H1 (cell line): ENCODE data around the gene COA1. TPM values are rescaled to one million over a fixed set of nuclear protein-coding genes. Genes with fewer than 3 reads are reported as not detected.

Experiments
- CTCF ChIA-PET: fragments of 300-600 bp; sonication (Branson Sonifier 250); formaldehyde crosslinking; loops from one replicate; lab custom pipeline; 2021; ENCODE audit not compliant: partially characterized antibody; lab: Charles Lee
- POLR2A ChIA-PET: fragments of 300-600 bp; sonication (Branson Sonifier 250); formaldehyde crosslinking; loops from one replicate; lab custom pipeline; 2021; ENCODE audit warnings: inconsistent platforms; ENCODE audit not compliant: partially characterized antibody; lab: Charles Lee
- DNase-seq, 2 experiments: peaks; one replicate each; pipeline versions ENCODE4 v3.0.0 to v3.0.0-alpha.2; 2010 to 2022; ENCODE audit warnings: low spot score in 2 of 2, low read depth in 1 of 2, mixed read lengths in 1 of 2
- FAIRE-seq: peaks from 2 replicates; lab custom pipeline; 2011; peaks lifted over from hg19 to GRCh38; lab: Jason Lieb, UNC
- H2AFZ ChIP-seq: 2 replicates; pipeline ENCODE4 v1.8.1; 2012; ENCODE audit warnings: low read length, inconsistent platforms
- H2AK5ac ChIP-seq: 2 replicates; pipeline ENCODE4 v1.6.1; 2013; ENCODE audit warnings: low read depth, low read length
- H2BK120ac ChIP-seq: replicated peaks from 2 replicates; pipeline ENCODE3; 2013; ENCODE audit warnings: low read depth, low read length, inconsistent platforms
- H2BK12ac ChIP-seq: 2 replicates; pipeline ENCODE4 v1.6.1; 2013; ENCODE audit warnings: low read depth, low read length
- H2BK15ac ChIP-seq: 2 replicates; pipeline ENCODE4 v1.6.1; 2013; ENCODE audit warnings: low read length
- H2BK20ac ChIP-seq: 2 replicates; pipeline ENCODE4 v1.6.1; 2013; ENCODE audit warnings: low read length
- H2BK5ac ChIP-seq: 2 replicates; pipeline ENCODE4 v1.6.1; 2013; ENCODE audit warnings: low read depth, low read length
- H3K14ac ChIP-seq: 2 replicates; pipeline ENCODE4 v1.6.1; 2013; ENCODE audit warnings: inconsistent platforms; ENCODE audit not compliant: insufficient read length
- H3K18ac ChIP-seq: 2 replicates; pipeline ENCODE4 v1.6.1; 2013; ENCODE audit warnings: low read length; ENCODE audit errors: extremely low read depth
- H3K23ac ChIP-seq: 2 replicates; pipeline ENCODE4 v1.6.1; 2013; ENCODE audit warnings: inconsistent platforms; ENCODE audit not compliant: insufficient read length
- H3K23me2 ChIP-seq: 2 replicates; pipeline ENCODE4 v1.6.1; 2013; ENCODE audit warnings: low read depth, low read length
- H3K27ac ChIP-seq: 2 replicates; pipeline ENCODE4 v1.6.1; 2011; ENCODE audit warnings: low read depth, low read length, inconsistent platforms
- H3K27me3 ChIP-seq, 4 experiments: replicated peaks in 1 of 4; 1 replicate in 1 of 4; 2 replicates in 3 of 4; pipeline versions ENCODE4 v1.6.1 to v1.8.1; 2011 to 2013; ENCODE audit warnings: low read length in 3 of 4, mild to moderate bottlenecking in 3 of 4, inconsistent platforms in 2 of 4, mixed read lengths in 2 of 4, moderate library complexity in 1 of 4; ENCODE audit not compliant: control insufficient read depth in 3 of 4, insufficient read depth in 3 of 4; ENCODE audit errors: extremely low read depth in 1 of 4
- H3K36me3 ChIP-seq, 4 experiments: 2 replicates each; pipeline versions ENCODE4 v1.6.1 to v1.8.1; 2011 to 2013; ENCODE audit warnings: mild to moderate bottlenecking in 4 of 4, low read length in 3 of 4, moderate library complexity in 2 of 4, control low read depth in 1 of 4, inconsistent platforms in 1 of 4; ENCODE audit not compliant: insufficient read depth in 4 of 4, control insufficient read depth in 2 of 4
- H3K4ac ChIP-seq: replicated peaks from 2 replicates; pipeline ENCODE3; 2013; ENCODE audit warnings: low read length, low read depth, mixed read lengths, inconsistent platforms; ENCODE audit not compliant: insufficient read length
- H3K4me1 ChIP-seq, 4 experiments: replicated peaks in 1 of 4; 1 replicate in 1 of 4; 2 replicates in 3 of 4; pipeline versions ENCODE4 v1.6.1 to v1.8.1; 2011 to 2013; ENCODE audit warnings: low read length in 3 of 4, inconsistent platforms in 2 of 4, mixed read lengths in 1 of 4; ENCODE audit not compliant: insufficient read depth in 4 of 4, control insufficient read depth in 3 of 4
- H3K4me2 ChIP-seq, 2 experiments: 2 replicates each; pipeline versions ENCODE4 v1.6.1 to v1.8.1; 2011 to 2013; ENCODE audit warnings: low read depth in 2 of 2, low read length in 2 of 2, control low read depth in 1 of 2, inconsistent platforms in 1 of 2, mild to moderate bottlenecking in 1 of 2; ENCODE audit not compliant: insufficient read depth in 1 of 2
- H3K4me3 ChIP-seq, 4 experiments: fragments of 200-600, 300-600 bp in 1 of 4; sonication (generic), shearing (Covaris generic), sonication (Bioruptor Twin) in 1 of 4; 2 replicates each; pipeline versions ENCODE4 v1.5.1 to v1.8.1; 2011 to 2016; ENCODE audit warnings: low read length in 4 of 4, low read depth in 3 of 4, control low read depth in 2 of 4, inconsistent platforms in 2 of 4, mild to moderate bottlenecking in 2 of 4, mixed read lengths in 1 of 4, moderate library complexity in 1 of 4; ENCODE audit not compliant: insufficient read depth in 2 of 4; ENCODE audit errors: extremely low read depth in 1 of 4
- H3K56ac ChIP-seq: replicated peaks from 2 replicates; pipeline ENCODE3; 2013; ENCODE audit warnings: low read depth, mild to moderate bottlenecking, mixed read lengths, low read length, inconsistent platforms; ENCODE audit not compliant: insufficient read length
- H3K79me1 ChIP-seq: 2 replicates; pipeline ENCODE4 v1.6.1; 2013; ENCODE audit warnings: low read depth, low read length, control low read depth
- H3K79me2 ChIP-seq, 2 experiments: 2 replicates each; pipeline versions ENCODE4 v1.6.1 to v1.8.1; 2012 to 2013; ENCODE audit warnings: low read length in 2 of 2, mild to moderate bottlenecking in 2 of 2, inconsistent platforms in 1 of 2; ENCODE audit not compliant: insufficient read depth in 2 of 2, control insufficient read depth in 1 of 2
- H3K9ac ChIP-seq, 4 experiments: replicated peaks in 1 of 4; 1 replicate in 1 of 4; 2 replicates in 3 of 4; pipeline versions ENCODE4 v1.6.1 to v1.8.1; 2011 to 2013; ENCODE audit warnings: low read depth in 3 of 4, low read length in 3 of 4, control low read depth in 2 of 4, mild to moderate bottlenecking in 2 of 4, moderate library complexity in 2 of 4, inconsistent platforms in 1 of 4; ENCODE audit errors: extremely low read depth in 1 of 4
- H3K9me3 ChIP-seq, 2 experiments: 2 replicates each; pipeline versions ENCODE4 v1.6.1 to v1.8.1; 2012 to 2013; ENCODE audit warnings: mild to moderate bottlenecking in 2 of 2, moderate library complexity in 2 of 2, control low read depth in 1 of 2, inconsistent platforms in 1 of 2, low read depth in 1 of 2, low read length in 1 of 2, mixed read lengths in 1 of 2; ENCODE audit not compliant: insufficient read depth in 2 of 2
- H4K20me1 ChIP-seq, 2 experiments: replicated peaks in 1 of 2; 2 replicates each; pipeline versions ENCODE3 to v1.8.1; 2011 to 2013; ENCODE audit warnings: inconsistent platforms in 2 of 2, low read length in 2 of 2, mild to moderate bottlenecking in 1 of 2; ENCODE audit not compliant: insufficient read depth in 2 of 2, control insufficient read depth in 1 of 2
- H4K5ac ChIP-seq: 2 replicates; pipeline ENCODE4 v1.6.1; 2013; ENCODE audit warnings: low read length, low read depth, mixed read lengths, inconsistent platforms; ENCODE audit not compliant: insufficient read length
- H4K8ac ChIP-seq: 2 replicates; pipeline ENCODE4 v1.8.0; 2013; ENCODE audit warnings: mild to moderate bottlenecking, moderate library complexity, low read length, inconsistent platforms; ENCODE audit not compliant: insufficient read depth; ENCODE audit errors: extremely low read depth
- H4K91ac ChIP-seq: replicated peaks from 2 replicates; pipeline ENCODE3; 2013; ENCODE audit warnings: low read length, mixed read lengths, inconsistent platforms; ENCODE audit not compliant: insufficient read length
- CEBPB ChIP-seq: IDR thresholded peaks from 2 replicates; pipeline ENCODE4 v1.6.1; 2012; ENCODE audit warnings: low read depth, low read length
- JUN ChIP-seq: IDR thresholded peaks from 2 replicates; pipeline ENCODE4 v1.6.1; 2011; ENCODE audit warnings: low read depth, mild to moderate bottlenecking, improper control_type of control experiment, low read length
- SIN3A ChIP-seq, 2 experiments: IDR thresholded peaks in 1 of 2; conservative IDR thresholded peaks in 1 of 2; 2 replicates each; pipeline ENCODE4 v1.6.1; 2011 to 2012; ENCODE audit warnings: low read length in 2 of 2, improper control_type of control experiment in 1 of 2, low read depth in 1 of 2, mild to moderate bottlenecking in 1 of 2
- SIX5 ChIP-seq: IDR thresholded peaks from 2 replicates; pipeline ENCODE4 v1.6.1; 2011; ENCODE audit warnings: mild to moderate bottlenecking, low read depth, low read length
- TAF7 ChIP-seq: optimal IDR thresholded peaks from 2 replicates; pipeline ENCODE3; 2011; ENCODE audit warnings: low read depth, mild to moderate bottlenecking, inconsistent platforms, low read length, moderate library complexity, borderline replicate concordance
- ZNF274 ChIP-seq: IDR thresholded peaks from 2 replicates; pipeline ENCODE4 v1.7.0; 2012; ENCODE audit warnings: low read length, borderline replicate concordance; ENCODE audit errors: extremely low read depth
- WGBS, 2 experiments: shearing (Covaris generic) in 1 of 2; methylation state at CpG; one replicate each; pipeline versions ENCODE4 v1.1.6 to v1.1.7; 2013 to 2015; ENCODE audit warnings: low lambda C conversion rate in 2 of 2, mixed read lengths in 2 of 2, inconsistent platforms in 1 of 2, low coverage in 1 of 2, missing lambda C conversion rate in 1 of 2; ENCODE audit not compliant: insufficient replicate concordance in 2 of 2, insufficient coverage in 1 of 2, insufficient read length in 1 of 2; ENCODE audit errors: extremely low coverage in 1 of 2, missing lambda C conversion rate in 1 of 2; 5-methylcytosine and 5-hydroxymethylcytosine counted together
- polyA plus RNA-seq, 7 experiments: library from polyadenylated mRNA; depleted of rRNA in 3 of 7; stranded (reverse) in 5 of 7; unstranded in 2 of 7; fragments of >200 nt in 5 of 7; fragments of 200-250 nt in 2 of 7; gene quantifications; 1 replicate in 5 of 7; 2 replicates in 1 of 7; 4 replicates in 1 of 7; pipeline versions ENCODE4 v1.2.1 to v1.2.3, GENCODE V29; 2011 to 2013; ENCODE audit warnings: missing spikeins in 2 of 7, mixed read lengths in 2 of 7
- total RNA-seq: library from RNA; stranded (reverse); fragmentation: NEBNext Ultra II Directional; extraction: Animal tissue kit (Norgen Biotek cat#: 25700); gene quantifications from 2 replicates; pipeline ENCODE4 v1.2.1, GENCODE V29; 2021

COA1 gene
- total and polyA plus RNA-seq, 2 of the 8 experiments (the other 6 are each of a cell fraction or from before 2014, with no cell fraction given), result 98.6 to 143 TPM

GRCh38 chr7:43716598-43716997 lies 12.7 kb downstream of the COA1 start:
- FAIRE-seq, result no peak
- Histone ChIP-seq H4K8ac (no peak overlapping the region), H3K18ac (no peak overlapping the region), H3K4me2 (no peak overlapping the region), H3K56ac (no peak overlapping the region), H3K36me3 (peaks cover 0 to 3% (median 2%) of the 10 kb centered on the region in 4 experiments; a peak in 1 of 8 replicates), H3K4ac (no peak overlapping the region), H2BK15ac (no peak overlapping the region), H3K27me3 (no peaks in the 10 kb centered on the region), H3K23me2 (no peaks in the 10 kb centered on the region), H3K14ac (no peak overlapping the region), H4K91ac (no peak overlapping the region), H4K20me1 (peaks cover 0 to 2% of the 10 kb centered on the region in 2 experiments), H2BK5ac (no peak overlapping the region), H4K5ac (no peak overlapping the region), H2BK120ac (no peak overlapping the region), H3K79me2 (peaks cover 24 to 97% of the 10 kb centered on the region in 2 experiments), H3K79me1 (peaks cover 4% of the 10 kb centered on the region; the same call in 1 of the 2 replicates), H3K4me3 (no peak overlapping the region), H3K27ac (no peak overlapping the region), H2BK20ac (no peak overlapping the region), H2BK12ac (no peak overlapping the region), H3K9me3 (peaks cover 7 to 9% of the 10 kb centered on the region in 2 experiments; a peak in 2 of 4 replicates), H3K23ac (no peak overlapping the region), H2AK5ac (no peak overlapping the region), H3K4me1 (peaks cover 0 to 2% (median under 1%) of the 10 kb centered on the region in 4 experiments; a peak in 1 of 7 replicates), H3K9ac (no peak overlapping the region), H2AFZ (no peak overlapping the region)
- no peak for DNase-seq
- CTCF ChIA-PET, result interaction anchor here (1.2 kb wide), 1 partner anchor 134 kb away, joined by 4 read pairs; the partner anchor contains the start of gene STK17A
- POLR2A ChIA-PET, result interaction anchor here (3.7 kb wide), 1 partner anchor 13 kb away, joined by 9 read pairs; the partner anchor contains the start of gene COA1
- WGBS, 2 experiments, result 86% methylated on average over 2 of the region's 2 CpGs; no CpG with 5 or more reads in 1 of the 2 experiments
- TF ChIP-seq TAF7 (no peak), SIX5 (no peak), SIN3A (conservative IDR thresholded peaks at IDR 0.05 in 1 of 2, IDR thresholded peaks at IDR 0.05 in 1 of 2; ENCODE audit: low read depth in 1 of 2, low read length in 2 of 2) (no peak), JUN (no peak), ZNF274 (no peak), CEBPB (no peak)
